Activated CD4-positive, alpha-beta T cell treated with anti-CD3 and anti-CD28 coated beads, Interleukin-2, amount 50 U/mL, for 16 hours (primary cell): ENCODE data around the gene ADAMTS19.

Source experiments
- DNase-seq: peaks from one replicate; pipeline ENCODE4 v3.0.0-alpha.2; 2020

Gene ADAMTS19

GRCh38 chr5:129770024-129770820 is 310.1 kb downstream of the ADAMTS19 start:
- DNase-seq, result no peak

GRCh38 chr5:129771058-129771838 is 311.1 kb downstream of the ADAMTS19 start:
- peak; percentile 59 for DNase-seq

- no peak for DNase-seq
Measured at GRCh38 chr5:129773376-129773775, 313.3 kb downstream of the ADAMTS19 start.

GRCh38 chr5:129781594-129781993 is 321.5 kb downstream of the ADAMTS19 start:
- no peak for DNase-seq
